NT2/D1 (cell line): ENCODE data around the gene SHROOM4.

Experiments used
- DNase-seq: peaks from one replicate; pipeline ENCODE4 v3.0.0-alpha.2; 2011; ENCODE audit warnings: low read depth, low spot score
- H3K27me3 ChIP-seq: 2 replicates; pipeline ENCODE4 v1.6.0; 2011; ENCODE audit warnings: mild to moderate bottlenecking; ENCODE audit not compliant: insufficient read length, insufficient read depth
- H3K36me3 ChIP-seq: 2 replicates; pipeline ENCODE4 v1.6.1; 2011; ENCODE audit warnings: mild to moderate bottlenecking, low read length, mixed read lengths; ENCODE audit not compliant: insufficient read depth, insufficient read length
- H3K4me1 ChIP-seq: 2 replicates; pipeline ENCODE4 v1.5.1; 2011; ENCODE audit not compliant: insufficient read depth, insufficient read length
- H3K4me3 ChIP-seq: 2 replicates; pipeline ENCODE4 v1.5.1; 2011; ENCODE audit warnings: low read depth; ENCODE audit not compliant: insufficient read length
- H3K9ac ChIP-seq: 2 replicates; pipeline ENCODE4 v1.6.0; 2011; ENCODE audit warnings: low read depth; ENCODE audit not compliant: insufficient read length
- H3K9me3 ChIP-seq: 2 replicates; pipeline ENCODE4 v1.5.1; 2011; ENCODE audit warnings: mild to moderate bottlenecking, low read length; ENCODE audit not compliant: insufficient read depth
- SUZ12 ChIP-seq: IDR thresholded peaks from 2 replicates; pipeline ENCODE4 v1.6.1; 2011; ENCODE audit not compliant: insufficient read length, insufficient read depth; ENCODE audit errors: extremely low read depth
- YY1 ChIP-seq: IDR thresholded peaks from 2 replicates; pipeline ENCODE4 v1.6.1; 2011; ENCODE audit not compliant: insufficient read length, insufficient read depth
- ZNF274 ChIP-seq: IDR thresholded peaks from 2 replicates; pipeline ENCODE4 v1.6.1; 2011; ENCODE audit warnings: mild to moderate bottlenecking, low read depth, low read length

Gene SHROOM4, protein sequence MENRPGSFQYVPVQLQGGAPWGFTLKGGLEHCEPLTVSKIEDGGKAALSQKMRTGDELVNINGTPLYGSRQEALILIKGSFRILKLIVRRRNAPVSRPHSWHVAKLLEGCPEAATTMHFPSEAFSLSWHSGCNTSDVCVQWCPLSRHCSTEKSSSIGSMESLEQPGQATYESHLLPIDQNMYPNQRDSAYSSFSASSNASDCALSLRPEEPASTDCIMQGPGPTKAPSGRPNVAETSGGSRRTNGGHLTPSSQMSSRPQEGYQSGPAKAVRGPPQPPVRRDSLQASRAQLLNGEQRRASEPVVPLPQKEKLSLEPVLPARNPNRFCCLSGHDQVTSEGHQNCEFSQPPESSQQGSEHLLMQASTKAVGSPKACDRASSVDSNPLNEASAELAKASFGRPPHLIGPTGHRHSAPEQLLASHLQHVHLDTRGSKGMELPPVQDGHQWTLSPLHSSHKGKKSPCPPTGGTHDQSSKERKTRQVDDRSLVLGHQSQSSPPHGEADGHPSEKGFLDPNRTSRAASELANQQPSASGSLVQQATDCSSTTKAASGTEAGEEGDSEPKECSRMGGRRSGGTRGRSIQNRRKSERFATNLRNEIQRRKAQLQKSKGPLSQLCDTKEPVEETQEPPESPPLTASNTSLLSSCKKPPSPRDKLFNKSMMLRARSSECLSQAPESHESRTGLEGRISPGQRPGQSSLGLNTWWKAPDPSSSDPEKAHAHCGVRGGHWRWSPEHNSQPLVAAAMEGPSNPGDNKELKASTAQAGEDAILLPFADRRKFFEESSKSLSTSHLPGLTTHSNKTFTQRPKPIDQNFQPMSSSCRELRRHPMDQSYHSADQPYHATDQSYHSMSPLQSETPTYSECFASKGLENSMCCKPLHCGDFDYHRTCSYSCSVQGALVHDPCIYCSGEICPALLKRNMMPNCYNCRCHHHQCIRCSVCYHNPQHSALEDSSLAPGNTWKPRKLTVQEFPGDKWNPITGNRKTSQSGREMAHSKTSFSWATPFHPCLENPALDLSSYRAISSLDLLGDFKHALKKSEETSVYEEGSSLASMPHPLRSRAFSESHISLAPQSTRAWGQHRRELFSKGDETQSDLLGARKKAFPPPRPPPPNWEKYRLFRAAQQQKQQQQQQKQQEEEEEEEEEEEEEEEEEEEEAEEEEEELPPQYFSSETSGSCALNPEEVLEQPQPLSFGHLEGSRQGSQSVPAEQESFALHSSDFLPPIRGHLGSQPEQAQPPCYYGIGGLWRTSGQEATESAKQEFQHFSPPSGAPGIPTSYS (N-terminal part only)

DNA sequence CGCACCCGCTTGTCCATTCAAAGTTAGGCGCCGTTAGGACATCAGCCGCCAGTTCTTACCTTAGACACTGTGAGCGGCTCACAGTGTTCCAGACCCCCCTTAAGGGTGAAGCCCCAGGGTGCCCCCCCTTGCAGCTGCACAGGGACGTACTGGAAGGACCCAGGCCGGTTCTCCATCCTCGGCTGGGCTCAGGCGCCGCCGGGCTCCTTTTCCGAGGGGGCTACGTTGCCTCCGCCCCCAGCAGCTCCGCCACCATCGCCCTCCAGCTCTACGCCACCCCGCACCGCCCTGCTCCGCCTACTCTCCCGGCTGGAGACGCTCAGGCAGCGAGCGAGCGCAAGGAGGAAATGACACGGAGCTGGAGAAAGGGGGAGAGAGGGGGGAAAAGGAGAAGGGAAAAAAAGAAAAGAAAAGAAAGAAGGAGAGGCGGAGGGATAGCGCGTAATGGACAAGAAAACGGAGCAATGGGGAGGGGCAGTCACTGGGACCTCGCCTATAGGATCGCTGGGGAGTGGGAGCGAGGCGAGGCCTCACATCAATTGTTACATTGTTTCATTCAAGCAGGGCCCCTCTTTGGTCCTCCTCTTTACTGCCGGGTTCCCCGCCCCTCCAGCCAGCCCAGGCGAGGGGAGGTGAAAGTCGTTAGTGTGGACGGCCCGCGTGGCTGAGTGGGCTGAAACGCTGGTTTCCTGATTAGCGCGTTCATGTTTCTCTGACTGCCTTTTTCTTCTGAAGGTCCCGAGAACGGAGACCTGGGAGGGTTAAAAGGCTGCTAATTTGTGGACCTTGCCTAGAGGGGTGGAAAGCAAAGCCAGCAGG, at the start of gene SHROOM4:
Gene SHROOM4, minus strand, starts transcription at position 352 of the 819 bp plus-strand sequence. Its CDS starts 176 bp downstream, at position 176.
- Histone ChIP-seq H3K27me3 (no peaks in the 10 kb centered on the region), H3K9ac (peak within 1 kb of the TSS; percentile 81)
- DNase-seq, result peak; percentile 40

DNA sequence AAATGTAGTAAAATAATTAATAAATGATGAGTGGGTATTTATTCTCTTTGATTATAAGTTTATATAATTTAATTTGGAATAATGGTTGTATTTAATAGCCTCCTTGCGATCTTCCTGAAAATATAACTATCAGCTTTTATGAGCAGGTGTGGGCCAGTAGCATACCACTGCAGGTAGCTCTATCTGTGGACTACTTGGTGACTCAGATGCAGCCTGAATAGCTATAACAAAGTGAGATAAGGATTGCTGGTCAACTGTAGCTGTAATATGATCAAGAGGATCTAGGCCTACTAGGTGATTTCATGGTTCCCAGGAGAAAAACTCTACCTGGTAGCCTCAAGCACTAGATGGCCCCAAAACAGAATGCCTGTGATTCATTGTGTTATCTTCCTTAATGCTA, 49.5 kb upstream of the SHROOM4 start:
- Histone ChIP-seq H3K4me3 (no peak overlapping the region), H3K27me3 (no peaks in the 10 kb centered on the region), H3K4me1 (no peaks in the 10 kb centered on the region), H3K9me3 (no peaks in the 10 kb centered on the region), H3K36me3 (no peaks in the 10 kb centered on the region), H3K9ac (no peak overlapping the region)
- TF ChIP-seq SUZ12, result no peak
- no peak for TF ChIP-seq ZNF274
- TF ChIP-seq YY1, result no peak
- DNase-seq, result no peak

More for the DNA sequence above, at the start of gene SHROOM4:
- peak within 1 kb of the TSS; percentile 71 for H3K4me3 ChIP-seq
- H3K9me3 ChIP-seq, result no peaks in the 10 kb centered on the region
- no peaks in the 10 kb centered on the region for H3K36me3 ChIP-seq
- peaks cover 3% of the 10 kb centered on the region for H3K4me1 ChIP-seq
- TF ChIP-seq YY1 (no peak), SUZ12 (no peak), ZNF274 (no peak)

DNA sequence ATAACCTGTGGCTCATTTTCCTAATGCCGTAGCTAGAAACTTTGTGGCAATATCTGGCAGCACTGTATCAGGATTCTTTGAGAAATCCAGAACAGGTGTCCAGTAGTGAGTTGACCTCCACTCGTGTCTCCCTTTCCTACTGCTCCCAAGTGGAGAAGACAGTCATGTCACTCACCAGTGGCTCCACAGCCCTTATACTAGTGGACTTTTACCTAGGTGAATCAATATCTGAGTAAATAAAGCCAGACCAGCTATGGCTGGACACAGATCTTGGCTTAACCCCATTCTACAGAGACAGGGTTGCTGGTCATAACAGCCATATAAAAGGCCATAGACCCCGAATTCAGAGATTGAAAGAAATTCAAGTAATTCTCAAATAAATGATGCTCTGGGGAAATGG, 46.5 kb upstream of the SHROOM4 start:
- DNase-seq, result no peak
- TF ChIP-seq ZNF274 (no peak), SUZ12 (no peak), YY1 (no peak)
- Histone ChIP-seq H3K9ac (no peak overlapping the region), H3K36me3 (no peaks in the 10 kb centered on the region), H3K27me3 (no peaks in the 10 kb centered on the region), H3K9me3 (no peaks in the 10 kb centered on the region), H3K4me3 (no peak overlapping the region), H3K4me1 (no peaks in the 10 kb centered on the region)

DNA sequence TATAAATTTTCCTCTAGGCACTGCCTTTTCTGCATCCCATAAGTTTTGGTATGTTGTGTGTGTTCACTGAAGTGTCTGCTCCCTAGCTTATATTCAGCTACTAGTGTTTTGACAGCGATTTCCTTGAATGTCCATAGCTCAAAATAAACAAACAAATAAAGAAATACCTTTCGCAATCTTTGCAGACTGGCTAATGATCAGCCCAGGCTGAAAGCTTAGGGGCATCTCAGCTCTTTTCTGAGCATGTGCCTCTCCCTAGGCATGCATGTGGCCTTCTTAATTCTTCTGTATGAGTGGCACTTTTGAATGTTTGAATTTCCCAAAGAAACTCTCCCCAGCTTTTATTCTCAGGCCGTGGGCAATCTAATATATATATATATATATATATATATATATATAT, 44.6 kb upstream of the SHROOM4 start:
- no peak for TF ChIP-seq ZNF274
- TF ChIP-seq SUZ12, result no peak
- TF ChIP-seq YY1, result no peak
- Histone ChIP-seq H3K4me3 (no peak overlapping the region), H3K9me3 (no peaks in the 10 kb centered on the region), H3K4me1 (no peaks in the 10 kb centered on the region), H3K9ac (no peak overlapping the region), H3K36me3 (no peaks in the 10 kb centered on the region), H3K27me3 (no peaks in the 10 kb centered on the region)
- DNase-seq, result no peak

DNA sequence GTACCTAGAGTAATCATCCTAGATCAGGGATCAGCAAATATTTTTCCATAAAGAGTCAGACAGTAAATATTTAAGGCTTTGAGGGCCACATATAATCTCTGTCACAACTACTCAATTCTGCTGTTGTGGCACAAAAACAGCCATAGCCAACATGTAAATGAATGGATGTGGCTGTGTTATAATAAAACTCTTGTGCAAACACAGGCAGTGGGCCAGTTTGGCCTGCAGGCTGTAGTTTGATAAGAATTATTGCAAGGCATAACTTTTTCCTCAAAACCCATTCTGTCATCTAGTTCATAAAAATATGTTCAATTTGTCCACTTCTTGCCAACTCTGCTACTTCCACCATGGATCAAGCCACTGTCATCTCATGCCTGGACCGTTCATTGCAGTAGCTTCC, 39.4 kb upstream of the SHROOM4 start:
- no peak overlapping the region for H3K4me3 ChIP-seq
- no peaks in the 10 kb centered on the region for H3K36me3 ChIP-seq
- no peaks in the 10 kb centered on the region for H3K27me3 ChIP-seq
- TF ChIP-seq ZNF274 (no peak), YY1 (no peak), SUZ12 (no peak)
- H3K9me3 ChIP-seq, result no peaks in the 10 kb centered on the region
- no peaks in the 10 kb centered on the region for H3K4me1 ChIP-seq
- H3K9ac ChIP-seq, result no peak overlapping the region
- no peak for DNase-seq

DNA sequence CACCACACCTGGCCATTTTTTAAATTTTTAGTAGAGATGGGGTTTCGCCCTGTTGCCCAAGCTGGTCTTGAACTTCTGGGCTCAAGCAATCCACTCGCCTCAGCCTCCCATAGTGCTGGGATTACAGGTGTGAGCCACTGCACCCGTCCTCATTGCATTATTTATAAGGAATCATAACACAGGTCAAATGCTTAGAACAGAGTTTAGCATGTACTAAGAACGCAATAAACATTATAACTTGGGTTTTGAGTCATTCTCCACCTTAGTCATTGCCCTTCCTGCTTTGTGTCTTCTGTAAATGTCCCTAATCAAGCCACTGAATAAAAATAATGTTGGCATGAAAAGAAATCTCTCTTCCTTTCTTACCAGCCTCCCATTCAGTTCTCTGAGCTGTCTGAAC, 38.5 kb upstream of the SHROOM4 start:
- Histone ChIP-seq H3K9me3 (no peaks in the 10 kb centered on the region), H3K9ac (no peak overlapping the region), H3K36me3 (no peaks in the 10 kb centered on the region), H3K4me3 (no peak overlapping the region), H3K27me3 (no peaks in the 10 kb centered on the region), H3K4me1 (no peaks in the 10 kb centered on the region)
- no peak for DNase-seq
- TF ChIP-seq ZNF274 (no peak), YY1 (no peak), SUZ12 (no peak)
